ENCODE data around the gene PGAP1.

Gene PGAP1

GRCh38 chr2:196900843-196901242 is 25.7 kb downstream of the PGAP1 start:
- TF ChIP-seq, protein P1, sequence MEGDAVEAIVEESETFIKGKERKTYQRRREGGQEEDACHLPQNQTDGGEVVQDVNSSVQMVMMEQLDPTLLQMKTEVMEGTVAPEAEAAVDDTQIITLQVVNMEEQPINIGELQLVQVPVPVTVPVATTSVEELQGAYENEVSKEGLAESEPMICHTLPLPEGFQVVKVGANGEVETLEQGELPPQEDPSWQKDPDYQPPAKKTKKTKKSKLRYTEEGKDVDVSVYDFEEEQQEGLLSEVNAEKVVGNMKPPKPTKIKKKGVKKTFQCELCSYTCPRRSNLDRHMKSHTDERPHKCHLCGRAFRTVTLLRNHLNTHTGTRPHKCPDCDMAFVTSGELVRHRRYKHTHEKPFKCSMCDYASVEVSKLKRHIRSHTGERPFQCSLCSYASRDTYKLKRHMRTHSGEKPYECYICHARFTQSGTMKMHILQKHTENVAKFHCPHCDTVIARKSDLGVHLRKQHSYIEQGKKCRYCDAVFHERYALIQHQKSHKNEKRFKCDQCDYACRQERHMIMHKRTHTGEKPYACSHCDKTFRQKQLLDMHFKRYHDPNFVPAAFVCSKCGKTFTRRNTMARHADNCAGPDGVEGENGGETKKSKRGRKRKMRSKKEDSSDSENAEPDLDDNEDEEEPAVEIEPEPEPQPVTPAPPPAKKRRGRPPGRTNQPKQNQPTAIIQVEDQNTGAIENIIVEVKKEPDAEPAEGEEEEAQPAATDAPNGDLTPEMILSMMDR (conservative IDR thresholded peaks at IDR 0.05; ENCODE audit: low read depth, low read length), result no peak
- no peak overlapping the region for H3K4me3 ChIP-seq (ENCODE audit: low read length)
- no peak for DNase-seq (ENCODE audit: low read depth)

DNA sequence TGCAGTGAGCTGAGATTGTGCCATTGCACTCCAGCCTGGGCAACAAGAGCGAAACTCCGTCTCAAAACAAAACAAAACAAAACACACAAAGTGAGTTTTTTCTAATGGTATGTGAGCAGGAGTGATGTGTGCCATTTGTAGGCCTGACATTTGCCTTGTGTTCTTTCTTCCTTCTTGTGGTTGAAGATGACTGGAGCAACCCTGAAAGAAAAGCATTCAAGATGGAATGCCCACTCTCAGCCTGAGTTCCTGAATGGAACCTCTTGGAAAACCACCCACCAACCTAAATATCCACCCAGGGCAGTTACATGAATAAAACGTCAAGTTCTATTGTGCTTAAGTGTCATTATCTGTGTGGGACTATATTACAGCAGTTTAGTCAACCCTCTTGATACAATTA is 26.5 kb downstream of the PGAP1 start:
- H3K4me3 ChIP-seq (ENCODE audit: low read length), result no peak overlapping the region
- no peak for DNase-seq (ENCODE audit: low read depth)
- TF ChIP-seq, protein P1 (conservative IDR thresholded peaks at IDR 0.05; ENCODE audit: low read depth, low read length), result no peak

DNA sequence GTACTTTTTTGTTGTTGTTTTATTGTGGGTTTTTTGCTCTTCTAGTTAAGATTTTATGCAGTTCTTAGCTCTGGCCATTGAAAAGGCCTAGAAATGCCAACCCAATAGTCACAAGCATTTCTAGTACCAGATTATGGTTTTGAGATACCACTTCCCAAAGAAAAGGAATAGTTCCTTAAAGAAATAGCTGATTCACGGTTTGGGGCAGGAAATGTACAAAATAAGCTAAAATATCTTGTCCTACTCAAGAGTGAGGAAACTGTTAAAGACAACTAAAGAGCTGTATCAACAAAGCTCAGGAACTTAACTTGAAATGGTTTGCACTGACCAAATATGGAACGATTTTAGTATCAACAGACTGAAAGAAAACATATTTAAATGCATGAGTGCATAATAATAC is 35.4 kb downstream of the PGAP1 start:
- H3K4me3 ChIP-seq (ENCODE audit: low read length), result no peak overlapping the region
- TF ChIP-seq, protein P1 (conservative IDR thresholded peaks at IDR 0.05; ENCODE audit: low read depth, low read length), result no peak
- no peak for DNase-seq (ENCODE audit: low read depth)

GRCh38 chr2:196887431-196887830 is 39.1 kb downstream of the PGAP1 start:
- TF ChIP-seq, protein P1 (conservative IDR thresholded peaks at IDR 0.05; ENCODE audit: low read depth, low read length), result no peak
- no peak overlapping the region for H3K4me3 ChIP-seq (ENCODE audit: low read length)
- DNase-seq (ENCODE audit: low read depth), result no peak

- H3K4me3 ChIP-seq (ENCODE audit: low read length), result no peak overlapping the region
Observed at GRCh38 chr2:196884368-196884767, 42.1 kb downstream of the PGAP1 start.

GRCh38 chr2:196876364-196876763 is 50.1 kb downstream of the PGAP1 start:
- TF ChIP-seq, protein P1 (conservative IDR thresholded peaks at IDR 0.05; ENCODE audit: low read depth, low read length), result no peak
- no peak overlapping the region for H3K4me3 ChIP-seq (ENCODE audit: low read length)
- DNase-seq (ENCODE audit: low read depth), result no peak

More at GRCh38 chr2:196884368-196884767, 42.1 kb downstream of the PGAP1 start:
- no peak for DNase-seq (ENCODE audit: low read depth)
- TF ChIP-seq, protein P1 (conservative IDR thresholded peaks at IDR 0.05; ENCODE audit: low read depth, low read length), result no peak

DNA sequence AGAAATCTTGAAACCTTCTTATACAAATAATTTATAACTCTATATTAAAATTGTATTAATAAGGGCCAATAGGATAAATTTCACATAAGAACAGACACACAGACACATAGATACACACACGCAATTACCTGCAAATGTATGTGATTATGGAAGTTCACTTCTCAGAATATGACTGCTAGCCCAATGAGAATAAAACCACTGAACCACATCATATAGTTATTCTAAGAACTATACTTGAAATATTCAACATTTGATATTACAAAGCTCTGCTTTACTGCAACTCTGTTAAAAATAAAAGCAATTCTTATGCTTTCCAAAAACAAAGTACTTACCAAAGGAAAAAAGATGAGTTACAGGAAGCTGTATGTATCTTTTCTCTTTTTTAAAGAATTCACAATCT is 51.1 kb downstream of the PGAP1 start:
- TF ChIP-seq, protein P1 (conservative IDR thresholded peaks at IDR 0.05; ENCODE audit: low read depth, low read length), result no peak
- DNase-seq (ENCODE audit: low read depth), result no peak
- H3K4me3 ChIP-seq (ENCODE audit: low read length), result no peak overlapping the region

Measured in retinal pigment epithelial cell (primary cell).